Mucosa of stomach (tissue), 1 donor: Measurements from ENCODE around the gene CREM.

Experiments
- H3K27me3 ChIP-seq: one replicate; pipeline ENCODE4 v1.7.0; 2013; ENCODE audit warnings: mild to moderate bottlenecking, low read length; ENCODE audit not compliant: control insufficient read depth, insufficient read depth
- H3K36me3 ChIP-seq: one replicate; pipeline ENCODE4 v1.7.0; 2013; ENCODE audit warnings: low read length; ENCODE audit not compliant: control insufficient read depth, insufficient read depth
- H3K4me1 ChIP-seq: one replicate; pipeline ENCODE4 v1.7.0; 2013; ENCODE audit warnings: mild to moderate bottlenecking, low read length; ENCODE audit not compliant: control insufficient read depth, insufficient read depth
- H3K4me3 ChIP-seq: one replicate; pipeline ENCODE4 v1.7.0; 2013; ENCODE audit warnings: low read length
- H3K9ac ChIP-seq: one replicate; pipeline ENCODE4 v1.7.0; 2013; ENCODE audit warnings: mild to moderate bottlenecking, low read length, moderate library complexity
- H3K9me3 ChIP-seq: one replicate; pipeline ENCODE4 v1.7.0; 2013; ENCODE audit warnings: mild to moderate bottlenecking, low read length, moderate library complexity; ENCODE audit not compliant: control insufficient read depth
- donor health status: Pancreatic carcinoma.

The CREM gene

GRCh38 chr10:35140126-35140525 lies 13.5 kb downstream of the CREM start:
- Histone ChIP-seq H3K4me3 (no peak overlapping the region), H3K27me3 (no peaks in the 10 kb centered on the region), H3K9me3 (no peaks in the 10 kb centered on the region), H3K9ac (no peak overlapping the region), H3K36me3 (no peaks in the 10 kb centered on the region), H3K4me1 (no peaks in the 10 kb centered on the region)

- Histone ChIP-seq H3K4me3 (no peak overlapping the region), H3K4me1 (no peaks in the 10 kb centered on the region), H3K9me3 (no peaks in the 10 kb centered on the region), H3K36me3 (no peaks in the 10 kb centered on the region), H3K27me3 (no peaks in the 10 kb centered on the region), H3K9ac (no peak overlapping the region)
Measured at GRCh38 chr10:35140727-35141126, 14.1 kb downstream of the CREM start.

GRCh38 chr10:35150308-35150707 lies 23.7 kb downstream of the CREM start:
- H3K9me3 ChIP-seq = no peaks in the 10 kb centered on the region
- H3K4me1 ChIP-seq = peaks cover 5% of the 10 kb centered on the region
- H3K36me3 ChIP-seq = no peaks in the 10 kb centered on the region
- no peaks in the 10 kb centered on the region for H3K27me3 ChIP-seq
- no peak overlapping the region for H3K4me3 ChIP-seq
- no peak overlapping the region for H3K9ac ChIP-seq

GRCh38 chr10:35152992-35153391 lies 26.3 kb downstream of the CREM start:
- no peaks in the 10 kb centered on the region for H3K36me3 ChIP-seq
- no peak overlapping the region for H3K9ac ChIP-seq
- no peaks in the 10 kb centered on the region for H3K27me3 ChIP-seq
- H3K4me1 ChIP-seq = peaks cover 5% of the 10 kb centered on the region
- H3K4me3 ChIP-seq = no peak overlapping the region
- H3K9me3 ChIP-seq = no peaks in the 10 kb centered on the region

GRCh38 chr10:35153716-35154115 lies 27.1 kb downstream of the CREM start:
- Histone ChIP-seq H3K9me3 (no peaks in the 10 kb centered on the region), H3K9ac (no peak overlapping the region), H3K27me3 (no peaks in the 10 kb centered on the region), H3K4me3 (no peak overlapping the region), H3K36me3 (no peaks in the 10 kb centered on the region), H3K4me1 (peaks cover 5% of the 10 kb centered on the region)

- H3K27me3 ChIP-seq = no peaks in the 10 kb centered on the region
- no peaks in the 10 kb centered on the region for H3K36me3 ChIP-seq
- H3K9ac ChIP-seq = no peak overlapping the region
- H3K9me3 ChIP-seq = no peaks in the 10 kb centered on the region
- no peaks in the 10 kb centered on the region for H3K4me1 ChIP-seq
- H3K4me3 ChIP-seq = no peak overlapping the region
Measured at GRCh38 chr10:35160743-35161142, 34.1 kb downstream of the CREM start.

- H3K27me3 ChIP-seq = no peaks in the 10 kb centered on the region
- H3K9me3 ChIP-seq = no peaks in the 10 kb centered on the region
- H3K9ac ChIP-seq = no peak overlapping the region
- H3K4me3 ChIP-seq = no peak overlapping the region
- no peaks in the 10 kb centered on the region for H3K4me1 ChIP-seq
- H3K36me3 ChIP-seq = no peaks in the 10 kb centered on the region
Measured at GRCh38 chr10:35161906-35162305, 35.3 kb downstream of the CREM start.

- H3K4me3 ChIP-seq = no peak overlapping the region
- no peaks in the 10 kb centered on the region for H3K4me1 ChIP-seq
- no peak overlapping the region for H3K9ac ChIP-seq
- H3K27me3 ChIP-seq = no peaks in the 10 kb centered on the region
- no peaks in the 10 kb centered on the region for H3K9me3 ChIP-seq
- no peaks in the 10 kb centered on the region for H3K36me3 ChIP-seq
Measured at GRCh38 chr10:35165136-35165535, 38.5 kb downstream of the CREM start.

GRCh38 chr10:35165811-35166210 lies 39.2 kb downstream of the CREM start:
- no peak overlapping the region for H3K4me3 ChIP-seq
- no peaks in the 10 kb centered on the region for H3K9me3 ChIP-seq
- no peaks in the 10 kb centered on the region for H3K4me1 ChIP-seq
- no peak overlapping the region for H3K9ac ChIP-seq
- no peaks in the 10 kb centered on the region for H3K27me3 ChIP-seq
- no peaks in the 10 kb centered on the region for H3K36me3 ChIP-seq

- Histone ChIP-seq H3K27me3 (no peaks in the 10 kb centered on the region), H3K9me3 (no peaks in the 10 kb centered on the region), H3K4me3 (no peak overlapping the region), H3K9ac (no peak overlapping the region), H3K36me3 (no peaks in the 10 kb centered on the region), H3K4me1 (no peaks in the 10 kb centered on the region)
Measured at GRCh38 chr10:35166607-35167006, 40.0 kb downstream of the CREM start.

- Histone ChIP-seq H3K4me1 (no peaks in the 10 kb centered on the region), H3K27me3 (no peaks in the 10 kb centered on the region), H3K4me3 (no peak overlapping the region), H3K9me3 (no peaks in the 10 kb centered on the region), H3K36me3 (no peaks in the 10 kb centered on the region), H3K9ac (no peak overlapping the region)
Measured at GRCh38 chr10:35167342-35167741, 40.7 kb downstream of the CREM start.

GRCh38 chr10:35172146-35172545 lies 45.5 kb downstream of the CREM start:
- Histone ChIP-seq H3K4me1 (no peaks in the 10 kb centered on the region), H3K9ac (no peak overlapping the region), H3K36me3 (no peaks in the 10 kb centered on the region), H3K27me3 (no peaks in the 10 kb centered on the region), H3K4me3 (no peak overlapping the region), H3K9me3 (no peaks in the 10 kb centered on the region)

- H3K4me1 ChIP-seq = no peaks in the 10 kb centered on the region
- H3K4me3 ChIP-seq = no peak overlapping the region
- H3K27me3 ChIP-seq = no peaks in the 10 kb centered on the region
- H3K9me3 ChIP-seq = no peaks in the 10 kb centered on the region
- no peak overlapping the region for H3K9ac ChIP-seq
- H3K36me3 ChIP-seq = no peaks in the 10 kb centered on the region
Measured at GRCh38 chr10:35172574-35172973, 45.9 kb downstream of the CREM start.
